Activated CD4-positive, alpha-beta T cell treated with anti-CD3 and anti-CD28 coated beads for 1 hour (primary cell): Measurements from ENCODE around the gene DDX60.

Experiments used
- DNase-seq: peaks from one replicate; pipeline ENCODE4 v3.0.0-alpha.2; 2020

Gene DDX60

DNA sequence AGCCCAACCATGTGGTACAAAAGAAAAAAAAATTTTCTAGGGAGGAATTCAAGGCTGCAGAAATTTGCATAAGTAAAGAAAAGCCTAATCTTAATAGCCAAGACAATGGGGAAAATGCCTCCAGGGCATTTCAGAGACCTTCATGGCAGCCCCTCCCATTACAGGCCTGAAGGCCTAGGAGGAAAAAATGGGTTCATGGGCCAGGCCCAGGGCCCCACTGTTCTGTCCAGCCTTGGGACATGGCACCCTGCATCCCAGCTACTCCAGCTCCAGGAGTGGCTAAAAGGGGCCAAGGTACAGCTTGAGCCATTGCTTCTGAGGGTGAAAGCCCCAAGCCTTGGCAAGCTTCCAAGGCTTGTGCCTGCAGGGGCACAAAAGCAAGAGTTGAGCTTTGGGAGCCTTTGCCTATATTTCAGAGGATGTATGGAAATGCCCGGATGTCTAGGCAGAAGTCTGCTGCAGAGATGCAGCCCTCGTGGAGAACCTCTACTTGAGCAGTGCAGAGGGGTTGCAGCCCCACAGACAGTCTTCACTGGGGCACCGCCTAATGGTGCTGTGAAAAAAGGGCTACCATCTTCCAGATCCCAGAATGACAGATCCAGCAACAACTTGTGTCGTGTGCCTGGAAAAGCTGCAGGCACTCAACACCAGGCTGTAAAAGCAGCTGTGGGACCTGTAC lies 115.2 kb downstream of the DDX60 start:
- DNase-seq, result no peak

DNA sequence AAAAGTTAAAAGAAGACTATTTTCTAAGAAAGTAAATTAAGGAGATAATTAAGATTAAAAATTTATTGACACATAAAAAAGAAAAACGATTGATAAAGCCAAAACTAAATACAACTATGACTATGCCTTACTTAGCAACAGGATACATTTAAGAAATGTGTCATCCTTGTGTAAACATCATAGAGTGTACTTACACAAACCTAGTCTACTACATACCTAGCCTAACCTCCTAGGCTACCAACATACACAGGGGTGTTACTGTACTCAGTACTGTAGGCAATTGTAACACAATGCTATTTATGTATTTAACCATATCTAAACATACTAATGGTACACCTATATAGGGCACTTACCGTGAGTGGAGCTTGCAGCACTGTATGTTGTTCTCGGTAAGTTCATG lies 117.9 kb downstream of the DDX60 start:
- no peak for DNase-seq

DNA sequence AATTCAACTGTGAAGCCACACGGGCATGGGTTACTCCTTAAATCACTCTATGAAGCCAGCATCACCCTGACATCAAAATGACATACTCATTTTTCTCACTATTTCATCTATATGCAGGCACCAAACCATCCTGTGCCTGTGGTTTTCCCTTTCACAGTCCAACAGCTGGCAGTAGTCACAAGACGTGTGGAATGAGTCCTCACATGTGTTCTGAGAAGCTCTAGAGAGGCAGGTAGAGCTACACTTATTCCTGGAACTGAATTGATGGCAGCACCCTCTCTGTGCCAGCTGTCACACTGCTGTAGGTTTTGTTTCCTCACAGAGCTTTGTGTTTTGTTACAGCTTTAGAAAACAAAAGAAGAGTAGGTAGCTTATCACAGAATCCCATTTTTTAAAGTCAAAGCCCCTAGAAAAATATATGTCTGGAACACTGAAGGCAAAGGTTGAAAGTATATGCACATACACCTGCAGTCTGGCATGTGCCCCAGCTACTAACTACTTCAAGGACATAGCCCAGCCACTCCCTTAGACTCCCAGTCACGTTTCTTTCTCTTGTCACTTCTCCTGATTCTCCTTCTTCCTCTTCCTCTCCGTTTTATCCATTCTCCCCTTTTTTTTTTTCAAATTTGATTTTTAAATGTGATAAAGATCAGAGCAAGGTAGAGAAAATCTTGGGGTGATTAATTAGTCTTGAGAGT lies 119.1 kb downstream of the DDX60 start:
- no peak for DNase-seq

DNA sequence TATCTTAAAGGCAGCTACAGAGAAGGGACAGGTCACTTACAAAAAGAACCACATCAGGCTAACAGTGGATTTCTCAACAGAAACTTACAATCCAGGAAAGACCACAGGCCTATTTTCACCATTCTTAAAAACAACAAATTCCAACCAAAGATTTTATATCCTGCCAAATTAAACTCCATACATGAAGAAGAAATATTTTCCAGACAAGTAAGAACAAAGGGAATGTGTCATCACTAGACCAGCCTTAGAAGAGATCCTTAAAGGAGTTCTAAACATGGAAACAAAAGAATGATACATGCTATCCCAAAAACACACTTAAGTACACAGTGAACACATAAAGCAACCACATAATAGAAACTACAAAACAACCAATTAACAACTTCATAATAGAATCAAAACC lies 120.6 kb downstream of the DDX60 start:
- no peak for DNase-seq

DNA sequence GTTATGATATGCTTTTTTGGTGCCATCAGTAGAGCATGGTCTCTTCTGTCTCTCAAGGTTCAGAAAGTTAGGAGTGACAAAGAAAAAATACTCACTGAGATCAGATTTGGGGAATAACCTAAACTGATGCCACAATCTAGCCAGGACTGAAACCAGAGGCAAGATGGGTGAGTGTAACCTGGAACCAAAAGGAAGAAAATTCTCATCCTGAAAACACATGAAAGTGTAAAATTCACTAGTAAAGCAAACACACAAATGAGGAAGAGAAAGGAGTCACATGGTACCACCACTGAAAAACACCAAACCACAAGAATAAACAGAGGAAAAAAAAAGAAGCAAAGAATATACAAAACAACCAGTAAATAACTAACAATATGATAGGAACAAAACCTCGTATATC lies 129.8 kb downstream of the DDX60 start:
- no peak for DNase-seq

DNA sequence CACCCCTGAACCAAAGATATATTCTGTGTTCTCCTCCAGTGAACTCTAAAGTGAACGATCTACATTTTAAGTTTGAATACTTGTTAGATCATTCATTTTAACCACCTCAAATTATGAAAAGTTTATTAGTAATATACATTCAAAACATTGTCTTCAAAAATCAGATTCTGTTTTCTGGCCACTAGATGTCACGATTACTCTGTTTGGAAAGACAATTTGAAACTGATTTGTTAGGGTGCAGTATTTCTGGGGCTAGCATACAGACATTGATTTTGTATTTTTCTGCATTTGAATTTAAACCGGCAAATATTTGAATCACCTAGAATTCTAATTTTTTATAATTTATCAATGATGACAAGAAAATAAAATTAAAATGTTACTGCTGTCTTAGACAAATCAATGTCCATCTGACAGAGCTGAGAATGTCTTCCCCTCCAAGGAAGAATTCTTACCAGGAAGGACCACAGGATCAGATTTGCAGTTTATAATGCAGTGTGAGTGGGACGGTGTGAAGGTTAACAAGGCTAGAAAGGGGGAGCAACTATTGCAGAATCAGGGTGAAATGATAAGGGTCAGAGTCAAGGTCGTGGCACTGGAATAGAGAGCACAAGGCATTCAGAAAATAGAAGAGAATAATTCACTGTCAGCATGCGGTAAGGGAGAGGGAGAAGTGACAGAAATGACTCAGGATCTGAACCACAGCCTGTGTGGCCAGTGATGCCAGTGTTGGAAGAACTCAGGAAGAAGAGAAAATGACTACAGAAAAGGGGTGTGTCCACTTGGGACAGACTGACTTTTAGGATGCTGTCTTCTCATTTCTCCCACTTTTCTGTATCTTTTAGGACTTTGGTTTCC lies 134.6 kb downstream of the DDX60 start:
- DNase-seq, result no peak

DNA sequence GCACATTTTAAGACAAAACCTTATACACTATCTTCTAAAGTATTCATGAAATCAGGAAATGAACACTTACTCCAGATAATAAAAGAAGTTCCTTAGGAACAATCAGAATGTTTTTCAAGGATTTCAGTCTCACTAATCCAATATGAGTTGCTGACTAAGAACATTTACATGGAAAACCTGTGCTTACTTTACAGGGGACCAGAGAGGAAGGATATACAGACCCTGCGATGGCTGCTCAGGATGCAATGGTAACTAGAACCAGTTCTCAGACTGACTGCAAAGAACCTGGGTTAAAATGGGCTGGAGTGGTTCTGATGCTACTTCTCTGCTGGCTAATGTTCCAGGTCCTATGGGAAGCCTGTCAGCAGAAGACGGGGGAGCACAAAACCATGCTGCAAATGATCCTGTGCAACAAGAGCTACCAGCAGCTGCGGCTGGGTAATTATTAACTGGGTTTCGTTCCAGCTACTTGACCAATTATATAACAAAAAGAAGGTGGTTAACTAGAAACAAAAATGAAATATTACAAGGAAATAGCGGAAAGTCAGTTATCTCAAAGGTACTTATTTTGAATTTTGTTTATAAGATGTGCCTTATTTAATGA lies 140.9 kb downstream of the DDX60 start:
- DNase-seq, result no peak

DNA sequence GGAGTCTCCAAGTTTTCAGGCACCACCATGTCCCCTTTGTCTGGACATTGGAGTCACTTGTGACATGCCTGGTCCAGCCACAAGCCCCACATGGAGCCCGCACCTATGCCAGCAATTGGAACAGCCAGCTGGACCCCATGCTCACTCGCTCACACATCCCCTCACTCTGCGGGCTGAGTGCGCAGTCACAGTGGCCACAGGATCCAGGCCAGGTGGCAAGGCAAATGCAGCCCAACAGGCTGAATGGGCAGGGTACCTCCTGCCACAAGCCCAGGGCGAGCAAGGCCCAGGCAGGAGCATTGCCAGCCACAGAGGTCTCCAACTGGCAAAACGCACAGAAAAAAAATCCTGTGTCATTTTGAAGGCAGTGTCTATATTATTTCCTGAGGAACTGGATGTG lies 144.2 kb downstream of the DDX60 start:
- DNase-seq, result no peak

DNA sequence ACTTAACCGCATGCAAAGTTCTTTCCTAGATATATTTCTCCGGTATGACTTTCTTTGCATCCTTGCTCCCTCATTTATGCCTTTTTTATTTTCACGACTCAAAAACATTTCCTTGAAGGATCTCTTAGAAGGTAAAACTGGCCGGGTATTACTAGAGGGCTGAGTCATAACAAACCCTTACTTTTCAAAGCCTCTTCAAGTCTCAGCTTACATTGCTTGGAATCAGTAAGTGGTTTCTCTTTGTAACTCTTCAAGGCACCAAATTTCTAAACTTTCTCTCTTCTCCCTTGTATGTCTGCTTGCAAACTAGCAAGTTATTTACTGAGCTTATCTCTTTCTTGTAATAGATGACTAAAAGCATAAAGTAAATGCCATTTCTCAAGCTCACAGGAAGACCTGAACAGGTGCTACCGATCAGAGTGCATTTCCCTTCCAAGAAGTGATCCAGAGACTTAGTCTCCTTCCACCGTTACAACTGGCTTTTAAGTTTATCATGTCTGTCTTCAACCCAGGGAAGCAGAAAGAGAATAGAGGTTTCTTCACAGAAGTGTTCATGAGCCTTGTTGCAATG lies 150.8 kb downstream of the DDX60 start:
- no peak for DNase-seq
